Kidney (tissue), 14 donors: ENCODE data around the gene PAX3. TPM values are rescaled to one million over a fixed set of nuclear protein-coding genes. Genes with fewer than 3 reads are reported as not detected.

Experiments
- DNase-seq, 5 donors: peaks; one replicate each; pipeline ENCODE4 v3.0.0-alpha.2; 2013 to 2020
- FAIRE-seq: peaks from 2 replicates; lab custom pipeline; 2012; peaks lifted over from hg19 to GRCh38; lab: Jason Lieb, UNC
- H3K27ac ChIP-seq, 2 donors: one replicate each; pipeline ENCODE4 v1.7.0; 2013; ENCODE audit warnings: low read depth in 2 of 2, low read length in 2 of 2, inconsistent platforms in 1 of 2
- H3K27me3 ChIP-seq: one replicate; pipeline ENCODE4 v1.7.1; 2013; ENCODE audit warnings: low read length, inconsistent platforms; ENCODE audit not compliant: control insufficient read depth, insufficient read depth
- H3K36me3 ChIP-seq, 3 donors: one replicate each; pipeline versions ENCODE4 v1.7.0 to v1.7.1; 2013; ENCODE audit warnings: low read length in 3 of 3, control low read depth in 1 of 3, inconsistent platforms in 1 of 3; ENCODE audit not compliant: insufficient read depth in 3 of 3, control insufficient read depth in 2 of 3
- H3K4me1 ChIP-seq, 3 donors: one replicate each; pipeline versions ENCODE4 v1.7.0 to v1.7.1; 2013; ENCODE audit warnings: low read length in 3 of 3, inconsistent platforms in 1 of 3, low read depth in 1 of 3; ENCODE audit not compliant: control insufficient read depth in 2 of 3, insufficient read depth in 2 of 3
- H3K4me3 ChIP-seq, 3 donors: one replicate each; pipeline versions ENCODE4 v1.7.0 to v1.8.1; 2013; ENCODE audit warnings: low read length in 3 of 3, control low read depth in 1 of 3, inconsistent platforms in 1 of 3
- H3K9ac ChIP-seq, 3 donors: one replicate each; pipeline versions ENCODE4 v1.7.0 to v1.7.1; 2013; ENCODE audit warnings: low read length in 3 of 3, control low read depth in 1 of 3, inconsistent platforms in 1 of 3
- H3K9me3 ChIP-seq, 3 donors: one replicate each; pipeline versions ENCODE4 v1.7.0 to v1.7.1; 2013; ENCODE audit warnings: low read length in 3 of 3, control low read depth in 1 of 3, inconsistent platforms in 1 of 3; ENCODE audit not compliant: control insufficient read depth in 2 of 3, insufficient read depth in 1 of 3
- intact Hi-C: fragments of 100-400 bp; cut with DNase I; formaldehyde crosslinking; loops from one replicate; pipeline ENCODE4 v1.11.1; 2022
- polyA plus RNA-seq: library from polyadenylated mRNA; stranded (reverse); fragments of 350-450 nt; fragmentation: Illumina TruSeq; extraction: RNeasy Lipid Tissue Mini Kit (QIAGEN cat#74804); gene quantifications from one replicate; pipeline ENCODE4 v1.2.3, GENCODE V29; 2014; ENCODE audit warnings: low read depth, low replicate concordance; ENCODE audit not compliant: insufficient read depth
- total RNA-seq: library from RNA; stranded (reverse); fragmentation: NEBNext Ultra II Directional; extraction: Animal tissue kit (Norgen Biotek cat#: 25700); gene quantifications from one replicate; pipeline ENCODE4 v1.2.1, GENCODE V29; 2021
- TF ChIP-seq, protein P1 (sequence below): IDR thresholded peaks from 3 replicates; pipeline ENCODE4 v1.5.1; 2012; ENCODE audit warnings: mild to moderate bottlenecking, moderate library complexity, borderline replicate concordance; ENCODE audit not compliant: insufficient read depth; ENCODE audit errors: extremely low read depth
- donor health status: control.
- donor health status: control.
- donor health status: control.
- donor health status: control.
- donor health status: control.
- donor health status: DM: yes; HTN: yes; CAD: no.
- donor health status: Normal renal cell carcinoma (clear cell type).

Gene PAX3
- total and polyA plus RNA-seq, 2 donors from 2014 or later, result not detected

DNA sequence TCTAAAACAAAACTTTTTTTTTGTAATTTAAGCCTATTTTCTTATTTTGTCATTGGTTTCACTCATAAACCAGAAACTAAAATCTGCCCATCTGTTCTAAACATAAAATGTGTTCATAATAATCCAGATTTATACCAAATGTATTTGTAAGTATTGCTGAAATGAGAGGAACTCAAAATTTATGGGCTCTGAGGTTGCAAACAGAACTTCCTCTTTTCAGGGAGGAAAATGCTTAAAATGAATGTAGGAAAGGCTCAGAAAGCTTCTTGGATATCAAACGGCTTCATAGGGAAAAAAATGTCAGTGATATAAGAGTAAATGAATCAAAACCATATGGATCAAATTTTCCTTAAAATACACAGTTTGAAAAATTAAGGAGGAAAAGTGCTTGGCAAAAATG lies 83.9 kb downstream of the PAX3 start:
- H3K4me1 ChIP-seq, result no peaks in the 10 kb centered on the region
- intact Hi-C loops, result no loop called here
- TF ChIP-seq, protein P1, sequence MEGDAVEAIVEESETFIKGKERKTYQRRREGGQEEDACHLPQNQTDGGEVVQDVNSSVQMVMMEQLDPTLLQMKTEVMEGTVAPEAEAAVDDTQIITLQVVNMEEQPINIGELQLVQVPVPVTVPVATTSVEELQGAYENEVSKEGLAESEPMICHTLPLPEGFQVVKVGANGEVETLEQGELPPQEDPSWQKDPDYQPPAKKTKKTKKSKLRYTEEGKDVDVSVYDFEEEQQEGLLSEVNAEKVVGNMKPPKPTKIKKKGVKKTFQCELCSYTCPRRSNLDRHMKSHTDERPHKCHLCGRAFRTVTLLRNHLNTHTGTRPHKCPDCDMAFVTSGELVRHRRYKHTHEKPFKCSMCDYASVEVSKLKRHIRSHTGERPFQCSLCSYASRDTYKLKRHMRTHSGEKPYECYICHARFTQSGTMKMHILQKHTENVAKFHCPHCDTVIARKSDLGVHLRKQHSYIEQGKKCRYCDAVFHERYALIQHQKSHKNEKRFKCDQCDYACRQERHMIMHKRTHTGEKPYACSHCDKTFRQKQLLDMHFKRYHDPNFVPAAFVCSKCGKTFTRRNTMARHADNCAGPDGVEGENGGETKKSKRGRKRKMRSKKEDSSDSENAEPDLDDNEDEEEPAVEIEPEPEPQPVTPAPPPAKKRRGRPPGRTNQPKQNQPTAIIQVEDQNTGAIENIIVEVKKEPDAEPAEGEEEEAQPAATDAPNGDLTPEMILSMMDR, result no peak
- no peak overlapping the region for H3K4me3 ChIP-seq
- H3K27me3 ChIP-seq, result no peaks in the 10 kb centered on the region
- no peaks in the 10 kb centered on the region for H3K36me3 ChIP-seq
- FAIRE-seq, result no peak
- no peaks in the 10 kb centered on the region for H3K9me3 ChIP-seq
- no peak overlapping the region for H3K9ac ChIP-seq
- H3K27ac ChIP-seq, result no peak overlapping the region
- no peak for DNase-seq

GRCh38 chr2:222213049-222213448 lies 85.7 kb downstream of the PAX3 start:
- H3K9me3 ChIP-seq, result no peaks in the 10 kb centered on the region
- TF ChIP-seq, protein P1, result no peak
- intact Hi-C loops, result no loop called here
- FAIRE-seq, result no peak
- no peaks in the 10 kb centered on the region for H3K36me3 ChIP-seq
- H3K4me1 ChIP-seq, result no peaks in the 10 kb centered on the region
- no peak overlapping the region for H3K4me3 ChIP-seq
- DNase-seq, result no peak
- H3K9ac ChIP-seq, result no peak overlapping the region
- no peaks in the 10 kb centered on the region for H3K27me3 ChIP-seq
- no peak overlapping the region for H3K27ac ChIP-seq

DNA sequence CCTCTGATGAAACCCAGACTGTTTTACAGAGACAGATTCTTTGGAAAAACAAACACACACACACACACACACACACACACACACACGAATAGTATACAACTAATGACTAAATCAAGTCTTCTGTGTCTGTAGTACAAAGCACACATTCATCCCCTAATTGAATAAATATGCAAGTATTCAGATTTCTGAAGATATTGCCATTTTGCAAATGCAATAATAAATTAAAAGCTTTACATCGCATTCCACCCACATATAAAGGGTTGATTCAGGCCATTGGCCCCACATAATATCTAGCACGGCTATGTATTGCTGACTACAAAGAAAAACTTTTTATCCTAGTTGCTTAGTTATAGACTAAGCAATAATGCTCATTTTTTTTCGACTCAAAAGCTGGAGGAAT lies 86.2 kb downstream of the PAX3 start:
- Histone ChIP-seq H3K27ac (no peak overlapping the region), H3K4me3 (no peak overlapping the region), H3K9ac (no peak overlapping the region), H3K9me3 (no peaks in the 10 kb centered on the region), H3K27me3 (no peaks in the 10 kb centered on the region), H3K4me1 (no peaks in the 10 kb centered on the region), H3K36me3 (no peaks in the 10 kb centered on the region)
- FAIRE-seq (no peak), DNase-seq (no peak)
- TF ChIP-seq, protein P1, result no peak
- intact Hi-C loops, result no loop called here
